ENCODE measurements around the gene CELSR1.

Gene CELSR1

GRCh38 chr22:46351767-46352166, 185.7 kb downstream of the CELSR1 start:
- H3K4me3 ChIP-seq (ENCODE audit: low read depth in 1 of 2, low read length in 2 of 2) = no peak overlapping the region
- no peak overlapping the region for H3K9ac ChIP-seq (ENCODE audit: low read depth in 1 of 2, low read length in 2 of 2)
- H3K36me3 ChIP-seq (ENCODE audit: control insufficient read depth in 1 of 2, insufficient read depth in 2 of 2, low read length in 2 of 2) = peaks cover 46 to 82% of the 10 kb centered on the region in 2 donors
- H3K27me3 ChIP-seq (ENCODE audit: control insufficient read depth in 1 of 2, insufficient read depth in 2 of 2, low read length in 2 of 2) = no peaks in the 10 kb centered on the region
- H3K9me3 ChIP-seq (ENCODE audit: control insufficient read depth in 1 of 2, low read length in 2 of 2) = no peaks in the 10 kb centered on the region
- H3K4me1 ChIP-seq (ENCODE audit: control insufficient read depth in 1 of 2, insufficient read depth in 2 of 2, low read length in 2 of 2) = no peaks in the 10 kb centered on the region
- no peak overlapping the region for H3K27ac ChIP-seq (ENCODE audit: low read depth, low read length)

- Histone ChIP-seq H3K27me3 (ENCODE audit: control insufficient read depth in 1 of 2, insufficient read depth in 2 of 2, low read length in 2 of 2) (no peaks in the 10 kb centered on the region), H3K4me3 (ENCODE audit: low read depth in 1 of 2, low read length in 2 of 2) (no peak overlapping the region), H3K4me1 (ENCODE audit: control insufficient read depth in 1 of 2, insufficient read depth in 2 of 2, low read length in 2 of 2) (no peaks in the 10 kb centered on the region), H3K9ac (ENCODE audit: low read depth in 1 of 2, low read length in 2 of 2) (no peak overlapping the region), H3K9me3 (ENCODE audit: control insufficient read depth in 1 of 2, low read length in 2 of 2) (no peaks in the 10 kb centered on the region), H3K36me3 (ENCODE audit: control insufficient read depth in 1 of 2, insufficient read depth in 2 of 2, low read length in 2 of 2) (peaks cover 46 to 87% of the 10 kb centered on the region in 2 donors), H3K27ac (ENCODE audit: low read depth, low read length) (no peak overlapping the region)
Measured at GRCh38 chr22:46351131-46351735, 186.2 kb downstream of the CELSR1 start.

GRCh38 chr22:46350646-46351045, 186.8 kb downstream of the CELSR1 start:
- Histone ChIP-seq H3K27ac (ENCODE audit: low read depth, low read length) (no peak overlapping the region), H3K4me3 (ENCODE audit: low read depth in 1 of 2, low read length in 2 of 2) (no peak overlapping the region), H3K36me3 (ENCODE audit: control insufficient read depth in 1 of 2, insufficient read depth in 2 of 2, low read length in 2 of 2) (peaks cover 44 to 88% of the 10 kb centered on the region in 2 donors), H3K4me1 (ENCODE audit: control insufficient read depth in 1 of 2, insufficient read depth in 2 of 2, low read length in 2 of 2) (no peaks in the 10 kb centered on the region), H3K9ac (ENCODE audit: low read depth in 1 of 2, low read length in 2 of 2) (no peak overlapping the region), H3K9me3 (ENCODE audit: control insufficient read depth in 1 of 2, low read length in 2 of 2) (no peaks in the 10 kb centered on the region), H3K27me3 (ENCODE audit: control insufficient read depth in 1 of 2, insufficient read depth in 2 of 2, low read length in 2 of 2) (no peaks in the 10 kb centered on the region)

- Histone ChIP-seq H3K9ac (ENCODE audit: low read depth in 1 of 2, low read length in 2 of 2) (no peak overlapping the region), H3K4me3 (ENCODE audit: low read depth in 1 of 2, low read length in 2 of 2) (no peak overlapping the region), H3K4me1 (ENCODE audit: control insufficient read depth in 1 of 2, insufficient read depth in 2 of 2, low read length in 2 of 2) (no peaks in the 10 kb centered on the region), H3K27ac (ENCODE audit: low read depth, low read length) (no peak overlapping the region), H3K27me3 (ENCODE audit: control insufficient read depth in 1 of 2, insufficient read depth in 2 of 2, low read length in 2 of 2) (no peaks in the 10 kb centered on the region), H3K36me3 (ENCODE audit: control insufficient read depth in 1 of 2, insufficient read depth in 2 of 2, low read length in 2 of 2) (peaks cover 44 to 85% of the 10 kb centered on the region in 2 donors), H3K9me3 (ENCODE audit: control insufficient read depth in 1 of 2, low read length in 2 of 2) (no peaks in the 10 kb centered on the region)
Measured at GRCh38 chr22:46350121-46350520, 187.3 kb downstream of the CELSR1 start.

GRCh38 chr22:46349681-46350080, 187.7 kb downstream of the CELSR1 start:
- H3K36me3 ChIP-seq (ENCODE audit: control insufficient read depth in 1 of 2, insufficient read depth in 2 of 2, low read length in 2 of 2) = peaks cover 46 to 83% of the 10 kb centered on the region in 2 donors
- no peak overlapping the region for H3K27ac ChIP-seq (ENCODE audit: low read depth, low read length)
- no peak overlapping the region for H3K9ac ChIP-seq (ENCODE audit: low read depth in 1 of 2, low read length in 2 of 2)
- no peaks in the 10 kb centered on the region for H3K9me3 ChIP-seq (ENCODE audit: control insufficient read depth in 1 of 2, low read length in 2 of 2)
- no peaks in the 10 kb centered on the region for H3K4me1 ChIP-seq (ENCODE audit: control insufficient read depth in 1 of 2, insufficient read depth in 2 of 2, low read length in 2 of 2)
- H3K4me3 ChIP-seq (ENCODE audit: low read depth in 1 of 2, low read length in 2 of 2) = no peak overlapping the region
- H3K27me3 ChIP-seq (ENCODE audit: control insufficient read depth in 1 of 2, insufficient read depth in 2 of 2, low read length in 2 of 2) = no peaks in the 10 kb centered on the region

GRCh38 chr22:46349238-46349637, 188.2 kb downstream of the CELSR1 start:
- Histone ChIP-seq H3K4me1 (ENCODE audit: control insufficient read depth in 1 of 2, insufficient read depth in 2 of 2, low read length in 2 of 2) (no peaks in the 10 kb centered on the region), H3K4me3 (ENCODE audit: low read depth in 1 of 2, low read length in 2 of 2) (no peak overlapping the region), H3K9me3 (ENCODE audit: control insufficient read depth in 1 of 2, low read length in 2 of 2) (no peaks in the 10 kb centered on the region), H3K27me3 (ENCODE audit: control insufficient read depth in 1 of 2, insufficient read depth in 2 of 2, low read length in 2 of 2) (no peaks in the 10 kb centered on the region), H3K36me3 (ENCODE audit: control insufficient read depth in 1 of 2, insufficient read depth in 2 of 2, low read length in 2 of 2) (peaks cover 50 to 83% of the 10 kb centered on the region in 2 donors), H3K27ac (ENCODE audit: low read depth, low read length) (no peak overlapping the region), H3K9ac (ENCODE audit: low read depth in 1 of 2, low read length in 2 of 2) (no peak overlapping the region)

- Histone ChIP-seq H3K4me1 (ENCODE audit: control insufficient read depth in 1 of 2, insufficient read depth in 2 of 2, low read length in 2 of 2) (no peaks in the 10 kb centered on the region), H3K9me3 (ENCODE audit: control insufficient read depth in 1 of 2, low read length in 2 of 2) (no peaks in the 10 kb centered on the region), H3K9ac (ENCODE audit: low read depth in 1 of 2, low read length in 2 of 2) (no peak overlapping the region), H3K4me3 (ENCODE audit: low read depth in 1 of 2, low read length in 2 of 2) (no peak overlapping the region), H3K27me3 (ENCODE audit: control insufficient read depth in 1 of 2, insufficient read depth in 2 of 2, low read length in 2 of 2) (no peaks in the 10 kb centered on the region), H3K27ac (ENCODE audit: low read depth, low read length) (no peak overlapping the region), H3K36me3 (ENCODE audit: control insufficient read depth in 1 of 2, insufficient read depth in 2 of 2, low read length in 2 of 2) (peaks cover 43 to 83% of the 10 kb centered on the region in 2 donors)
Measured at GRCh38 chr22:46348099-46348695, 189.2 kb downstream of the CELSR1 start.

- no peaks in the 10 kb centered on the region for H3K27me3 ChIP-seq (ENCODE audit: control insufficient read depth in 1 of 2, insufficient read depth in 2 of 2, low read length in 2 of 2)
- H3K36me3 ChIP-seq (ENCODE audit: control insufficient read depth in 1 of 2, insufficient read depth in 2 of 2, low read length in 2 of 2) = peaks cover 46 to 81% of the 10 kb centered on the region in 2 donors
- H3K9ac ChIP-seq (ENCODE audit: low read depth in 1 of 2, low read length in 2 of 2) = no peak overlapping the region
- no peak overlapping the region for H3K4me3 ChIP-seq (ENCODE audit: low read depth in 1 of 2, low read length in 2 of 2)
- H3K27ac ChIP-seq (ENCODE audit: low read depth, low read length) = no peak overlapping the region
- H3K9me3 ChIP-seq (ENCODE audit: control insufficient read depth in 1 of 2, low read length in 2 of 2) = no peaks in the 10 kb centered on the region
- no peaks in the 10 kb centered on the region for H3K4me1 ChIP-seq (ENCODE audit: control insufficient read depth in 1 of 2, insufficient read depth in 2 of 2, low read length in 2 of 2)
Measured at GRCh38 chr22:46347646-46348045, 189.8 kb downstream of the CELSR1 start.

- Histone ChIP-seq H3K36me3 (ENCODE audit: control insufficient read depth in 1 of 2, insufficient read depth in 2 of 2, low read length in 2 of 2) (peaks cover 46 to 81% of the 10 kb centered on the region in 2 donors), H3K9me3 (ENCODE audit: control insufficient read depth in 1 of 2, low read length in 2 of 2) (no peaks in the 10 kb centered on the region), H3K27ac (ENCODE audit: low read depth, low read length) (no peak overlapping the region), H3K27me3 (ENCODE audit: control insufficient read depth in 1 of 2, insufficient read depth in 2 of 2, low read length in 2 of 2) (no peaks in the 10 kb centered on the region), H3K4me3 (ENCODE audit: low read depth in 1 of 2, low read length in 2 of 2) (no peak overlapping the region), H3K9ac (ENCODE audit: low read depth in 1 of 2, low read length in 2 of 2) (no peak overlapping the region), H3K4me1 (ENCODE audit: control insufficient read depth in 1 of 2, insufficient read depth in 2 of 2, low read length in 2 of 2) (no peaks in the 10 kb centered on the region)
Measured at GRCh38 chr22:46346680-46347405, 190.6 kb downstream of the CELSR1 start.

- no peak overlapping the region for H3K9ac ChIP-seq (ENCODE audit: low read depth in 1 of 2, low read length in 2 of 2)
- H3K4me1 ChIP-seq (ENCODE audit: control insufficient read depth in 1 of 2, insufficient read depth in 2 of 2, low read length in 2 of 2) = peaks cover 7 to 12% of the 10 kb centered on the region in 2 donors
- no peak overlapping the region for H3K27ac ChIP-seq (ENCODE audit: low read depth, low read length)
- peaks cover 30 to 70% of the 10 kb centered on the region in 2 donors for H3K36me3 ChIP-seq (ENCODE audit: control insufficient read depth in 1 of 2, insufficient read depth in 2 of 2, low read length in 2 of 2)
- H3K27me3 ChIP-seq (ENCODE audit: control insufficient read depth in 1 of 2, insufficient read depth in 2 of 2, low read length in 2 of 2) = no peaks in the 10 kb centered on the region
- H3K4me3 ChIP-seq (ENCODE audit: low read depth in 1 of 2, low read length in 2 of 2) = no peak overlapping the region
- H3K9me3 ChIP-seq (ENCODE audit: control insufficient read depth in 1 of 2, low read length in 2 of 2) = no peaks in the 10 kb centered on the region
Measured at GRCh38 chr22:46340676-46341075, 196.7 kb downstream of the CELSR1 start.
